GM19468 (cell line): Measurements from ENCODE around the gene ZNF613.
"Not testable (repeated sequence)": the region's sequence is repeated elsewhere in the genome, so short reads cannot be mapped to it uniquely, and the experiment has no call there.

Source experiments
- ATAC-seq: cut with Tn5 transposase; IDR thresholded peaks from one replicate; pipeline ENCODE4 v1.9.1; 2021; ENCODE audit warnings: mild to moderate bottlenecking, moderate library complexity, moderate number of reproducible peaks; ENCODE audit not compliant: unreplicated experiment; ENCODE audit errors: extremely low read depth

ZNF613 gene

GRCh38 chr19:51926784-51927741 is at the start of gene ZNF613:
Gene ZNF613 (plus strand): TSS chr19:51927472. CDS start chr19:51936221, 8,749 bp downstream.
- no peak for ATAC-seq

DNA sequence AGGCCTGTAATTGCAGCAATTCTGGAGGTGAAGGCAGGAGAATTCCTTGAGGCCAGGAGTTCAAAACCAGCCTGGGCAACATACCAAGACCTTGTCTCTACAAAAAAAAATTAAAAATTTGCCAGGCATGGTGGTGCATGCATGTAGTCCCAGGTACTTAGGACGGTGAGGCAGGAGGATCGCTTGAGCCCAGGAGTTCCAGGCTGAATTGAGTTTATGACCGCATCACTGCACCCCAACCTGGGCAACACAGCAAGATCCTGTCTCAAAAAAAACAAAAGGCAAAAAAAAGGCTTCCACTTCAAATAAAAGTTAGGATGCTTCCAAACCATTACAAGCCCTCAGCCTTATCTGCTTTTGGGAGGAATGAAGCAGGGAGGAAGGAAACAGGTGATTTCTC is 44.8 kb upstream of the ZNF613 start:
- no peak for ATAC-seq

DNA sequence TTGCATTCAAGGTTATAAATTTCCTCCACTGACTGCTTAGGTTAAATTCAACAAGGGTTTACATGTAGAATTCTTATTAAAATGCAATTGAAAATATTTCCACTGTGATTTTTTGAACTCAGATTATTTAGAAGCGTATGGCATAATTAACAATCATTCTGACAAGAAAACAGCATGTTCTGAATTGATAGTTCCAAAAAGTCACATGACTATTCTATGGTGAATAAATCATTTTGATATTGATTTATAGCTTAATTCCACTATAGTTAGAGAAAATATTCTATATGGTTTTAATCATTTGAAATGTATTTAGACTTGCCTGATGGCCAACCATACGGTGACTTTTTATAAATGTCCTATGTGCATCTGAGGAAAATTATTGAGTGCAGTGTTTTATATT is 42.6 kb upstream of the ZNF613 start:
- ATAC-seq, result no peak

GRCh38 chr19:51887522-51888498 is 39.5 kb upstream of the ZNF613 start, which contains the start of gene ZNF577:
Gene ZNF577 (minus strand): TSS chr19:51887951. CDS start chr19:51880382, 7,569 bp downstream.
- ATAC-seq, result no peak

- ATAC-seq, result no peak
Observed at GRCh38 chr19:51889934-51890333, 37.3 kb upstream of the ZNF613 start.

- ATAC-seq, result no peak
Observed at GRCh38 chr19:51891193-51891747, 36.0 kb upstream of the ZNF613 start.

- no peak for ATAC-seq
Observed at GRCh38 chr19:51901860-51902259, 25.4 kb upstream of the ZNF613 start.

- no peak for ATAC-seq
Observed at GRCh38 chr19:51903192-51903591, 24.1 kb upstream of the ZNF613 start.

GRCh38 chr19:51904331-51905165 is 22.7 kb upstream of the ZNF613 start, which contains the start of gene ZNF649:
Gene ZNF649 (minus strand): TSS chr19:51905017. CDS start chr19:51900107, 4,910 bp downstream.
- ATAC-seq, result peak; percentile 52

DNA sequence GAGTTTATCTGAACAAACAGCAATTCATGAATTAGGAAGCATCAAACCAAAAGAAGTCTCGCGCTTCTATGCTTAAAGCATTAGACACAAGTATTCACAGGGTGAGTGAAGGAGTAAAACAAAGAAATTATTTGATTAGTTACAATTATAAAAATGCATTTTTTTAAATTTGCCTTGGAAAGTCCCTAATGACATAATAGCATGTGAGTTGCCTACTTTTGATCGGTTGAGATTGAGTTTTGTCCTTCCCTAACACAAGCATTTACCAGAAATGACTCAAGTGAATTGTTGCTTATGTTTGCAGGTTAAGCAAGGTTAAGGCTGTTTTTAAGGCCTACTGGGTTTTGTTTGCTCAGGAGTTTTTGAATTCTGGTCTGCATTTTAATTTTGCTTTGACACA is 22.1 kb upstream of the ZNF613 start:
- ATAC-seq, result no peak

DNA sequence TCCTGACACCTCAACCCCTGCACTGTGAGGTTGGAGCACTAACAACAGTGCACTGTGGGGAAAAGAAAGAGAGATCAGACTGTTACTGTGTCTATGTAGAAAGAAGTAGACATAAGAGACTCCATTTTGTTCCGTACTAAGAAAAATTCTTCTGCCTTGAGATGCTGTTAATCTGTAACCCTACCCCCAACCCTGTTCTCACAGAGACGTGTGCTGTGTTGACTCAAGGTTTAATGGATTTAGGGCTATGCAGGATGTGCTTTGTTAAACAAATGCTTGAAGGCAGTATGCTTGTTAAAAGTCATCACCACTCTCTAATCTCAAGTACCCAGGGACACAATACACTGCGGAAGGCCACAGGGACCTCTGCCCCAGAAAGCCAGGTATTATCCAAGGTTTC is 21.6 kb upstream of the ZNF613 start:
- not testable (repeated sequence) for ATAC-seq

GRCh38 chr19:51906108-51906507 is 21.2 kb upstream of the ZNF613 start:
- ATAC-seq, result not testable (repeated sequence)

DNA sequence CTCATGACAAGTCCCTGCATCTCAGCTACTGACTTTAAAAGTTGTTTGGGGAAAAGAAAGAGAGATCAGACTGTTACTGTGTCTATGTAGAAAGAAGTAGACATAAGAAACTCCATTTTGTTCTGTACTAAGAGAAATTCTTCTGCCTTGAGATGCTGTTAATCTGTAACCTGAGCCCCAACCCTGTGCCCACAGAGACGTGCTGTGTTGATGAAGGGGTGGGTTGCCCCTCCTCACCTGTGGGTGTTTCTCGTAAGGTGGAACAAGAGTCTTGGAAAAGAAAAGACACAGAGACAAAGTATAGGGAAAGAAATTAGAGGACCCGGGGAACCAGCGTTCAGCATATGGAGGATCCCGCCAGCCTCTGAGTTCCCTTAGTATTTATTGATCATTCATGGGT is 19.3 kb upstream of the ZNF613 start:
- not testable (repeated sequence) for ATAC-seq

GRCh38 chr19:51915324-51915867 is 11.9 kb upstream of the ZNF613 start:
- ATAC-seq, result no peak

DNA sequence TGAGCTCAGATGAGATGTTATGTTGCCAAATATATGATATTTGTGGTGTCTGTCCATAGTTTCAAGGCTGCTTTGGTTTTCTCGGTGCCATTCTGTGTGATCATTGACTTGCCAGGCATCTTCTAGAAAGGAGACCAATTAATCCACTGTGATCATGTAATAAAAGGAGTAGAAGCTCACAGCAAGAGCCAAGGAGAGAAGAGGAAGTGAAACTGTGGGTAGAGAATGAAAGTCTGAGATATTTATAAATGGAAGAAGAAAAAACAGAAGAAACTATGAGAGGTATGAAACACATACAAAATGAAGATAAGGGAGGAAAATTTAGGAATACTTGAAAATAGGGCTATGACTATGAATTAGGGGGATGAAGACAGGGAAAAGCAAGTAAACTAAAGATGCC is 11.1 kb upstream of the ZNF613 start:
- no peak for ATAC-seq

- ATAC-seq, result no peak
Observed at GRCh38 chr19:51919606-51920005, 7.7 kb upstream of the ZNF613 start.

DNA sequence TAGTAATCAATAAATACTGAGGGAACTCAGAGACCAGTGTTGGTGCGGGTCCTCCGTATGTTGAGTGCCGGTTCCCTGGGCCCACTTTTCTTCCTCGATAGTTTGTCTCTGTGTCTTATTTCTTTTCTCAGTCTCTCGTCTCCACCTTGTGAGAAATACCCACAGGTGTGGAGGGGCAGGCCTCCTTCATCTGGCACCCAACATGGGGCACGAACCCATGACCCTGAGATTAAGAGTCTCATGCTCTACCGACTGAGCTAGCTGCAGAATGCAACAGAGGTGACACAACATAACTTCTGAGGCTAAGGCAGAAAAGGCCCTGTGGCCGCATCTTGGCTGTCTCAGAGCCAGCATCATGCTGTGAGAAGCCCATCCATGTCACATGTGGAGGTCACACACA is 5.3 kb upstream of the ZNF613 start:
- ATAC-seq, result no peak

- no peak for ATAC-seq
Observed at GRCh38 chr19:51926426-51926783, 867 bp upstream of the ZNF613 start.

DNA sequence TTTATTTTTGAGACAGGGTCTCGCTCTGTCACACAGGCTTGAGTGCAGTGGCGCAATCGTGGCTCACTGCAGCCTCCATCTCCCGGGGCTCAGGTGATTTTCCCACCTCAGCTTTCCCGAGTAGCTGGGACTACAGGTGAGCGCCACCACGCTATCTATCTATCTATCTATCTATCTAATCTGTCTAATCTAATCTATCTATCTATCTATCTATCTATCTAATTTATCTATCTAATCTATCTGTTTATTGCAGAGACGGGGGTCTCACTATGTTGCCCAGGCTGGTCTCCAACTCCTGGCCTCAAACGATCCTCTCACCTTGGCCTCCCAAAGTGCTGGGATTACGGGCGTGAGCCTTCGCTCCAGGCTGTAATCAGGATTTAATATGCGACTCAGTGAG is 587 bp downstream of the ZNF613 start:
- no peak for ATAC-seq
